CD4-positive, alpha-beta memory T cell (primary cell): ENCODE data around the gene RNF213. TPM values are rescaled to one million over a fixed set of nuclear protein-coding genes. Genes with fewer than 3 reads are reported as not detected.
A peak's percentile ranks its signal among the peaks of the same experiment; 100 is the strongest.

Experiments
- CTCF ChIA-PET: fragments of 350-600 bp; sonication (Branson Sonifier 250); formaldehyde crosslinking; loops from one replicate; lab custom pipeline; 2021; ENCODE audit warnings: inconsistent platforms; ENCODE audit not compliant: partially characterized antibody; lab: Charles Lee
- POLR2A ChIA-PET: fragments of 350-600 bp; sonication (Branson Sonifier 250); formaldehyde crosslinking; loops from one replicate; lab custom pipeline; 2021; ENCODE audit not compliant: partially characterized antibody; lab: Charles Lee
- DNase-seq, 5 donors: peaks; one replicate each; pipeline versions ENCODE4 v3.0.0 to v3.0.0-alpha.2; 2020 to 2022; ENCODE audit warnings: mixed read lengths in 1 of 5
- H3K27ac ChIP-seq: one replicate; pipeline ENCODE4 v1.7.0; 2013; ENCODE audit warnings: low read depth, low read length
- H3K27me3 ChIP-seq: 2 replicates; pipeline ENCODE4 v1.7.0; 2013; ENCODE audit warnings: mild to moderate bottlenecking, low read length, moderate library complexity; ENCODE audit not compliant: insufficient read depth
- H3K36me3 ChIP-seq: 2 replicates; pipeline ENCODE4 v1.7.0; 2013; ENCODE audit warnings: mild to moderate bottlenecking, low read length, moderate library complexity; ENCODE audit not compliant: insufficient read depth
- H3K4me1 ChIP-seq: 2 replicates; pipeline ENCODE4 v1.7.0; 2013; ENCODE audit warnings: mild to moderate bottlenecking, low read length, moderate library complexity; ENCODE audit not compliant: insufficient read depth
- H3K4me3 ChIP-seq, 2 donors: one replicate each; pipeline ENCODE4 v1.7.0; 2013; ENCODE audit warnings: low read length in 2 of 2, mild to moderate bottlenecking in 1 of 2
- H3K9me3 ChIP-seq, 2 donors: one replicate each; pipeline ENCODE4 v1.7.0; 2013; ENCODE audit warnings: low read length in 2 of 2, control low read depth in 1 of 2; ENCODE audit not compliant: control insufficient read depth in 1 of 2
- H3K27ac Mint-ChIP-seq, 7 donors: one replicate each; pipeline ENCODE4 v1.8.0; 2020 to 2021; ENCODE audit warnings: mixed read lengths in 7 of 7, mild to moderate bottlenecking in 6 of 7, inconsistent platforms in 3 of 7, moderate library complexity in 3 of 7
- H3K27me3 Mint-ChIP-seq, 2 donors: one replicate each; pipeline ENCODE4 v1.8.0; 2020 to 2021; ENCODE audit warnings: mixed read lengths in 2 of 2
- H3K36me3 Mint-ChIP-seq, 2 donors: one replicate each; pipeline ENCODE4 v1.8.0; 2020 to 2021; ENCODE audit warnings: mixed read lengths in 2 of 2, inconsistent platforms in 1 of 2, mild to moderate bottlenecking in 1 of 2
- H3K4me1 Mint-ChIP-seq, 4 donors: one replicate each; pipeline ENCODE4 v1.8.0; 2020 to 2021; ENCODE audit warnings: mixed read lengths in 4 of 4, mild to moderate bottlenecking in 1 of 4
- H3K4me3 Mint-ChIP-seq, 8 donors: one replicate each; pipeline ENCODE4 v1.8.0; 2020 to 2021; ENCODE audit warnings: mixed read lengths in 8 of 8, mild to moderate bottlenecking in 7 of 8, moderate library complexity in 6 of 8, inconsistent platforms in 3 of 8
- H3K9me3 Mint-ChIP-seq, 8 donors: one replicate each; pipeline ENCODE4 v1.8.0; 2020 to 2021; ENCODE audit warnings: mixed read lengths in 8 of 8, mild to moderate bottlenecking in 5 of 8, inconsistent platforms in 3 of 8, moderate library complexity in 1 of 8
- intact Hi-C: fragments of 100-400 bp; cut with micrococcal nuclease; formaldehyde crosslinking; loops from one replicate; pipeline ENCODE4 v1.15.1; 2023
- polyA plus RNA-seq, 2 donors: library from polyadenylated mRNA; unstranded; fragments of 300-500 nt; fragmentation: Illumina TruSeq; gene quantifications; one replicate each; pipeline ENCODE4 v1.2.3, GENCODE V29; 2021
- total RNA-seq, 2 experiments: library from RNA; stranded (reverse); gene quantifications; one replicate each; pipeline ENCODE4 v1.2.3, GENCODE V29; 2021

The RNF213 gene
- total and polyA plus RNA-seq, 4 experiments from 2014 or later, result 11.2 to 399 (median 217) TPM

DNA sequence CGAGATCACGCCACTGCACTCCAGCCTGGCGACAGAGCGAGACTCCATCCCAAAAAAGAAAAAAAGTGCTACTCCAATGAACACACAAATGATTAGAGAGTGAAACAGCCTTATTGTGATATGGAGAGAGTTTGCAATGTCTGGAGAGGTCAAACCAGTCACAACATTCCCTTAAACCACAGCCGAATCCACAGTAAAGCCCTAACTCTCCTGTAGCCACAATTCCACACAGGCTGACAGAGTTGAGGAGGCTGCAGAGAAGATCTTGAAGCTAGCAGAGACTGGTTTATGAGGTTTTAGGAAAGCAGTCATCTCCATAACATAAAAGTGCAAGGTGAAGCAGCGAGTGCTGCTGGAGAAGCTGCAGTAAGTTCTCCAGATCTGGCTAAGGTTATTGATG, 6.7 kb downstream of the RNF213 start:
- H3K9me3 Mint-ChIP-seq, result no peaks in the 10 kb centered on the region
- Histone ChIP-seq H3K27me3 (no peaks in the 10 kb centered on the region), H3K27ac (no peak overlapping the region), H3K4me3 (no peak overlapping the region), H3K9me3 (no peaks in the 10 kb centered on the region), H3K36me3 (peaks cover 42% of the 10 kb centered on the region), H3K4me1 (peaks cover 80% of the 10 kb centered on the region)
- CTCF ChIA-PET, result interaction anchor here (1.0 to 5.9 kb wide), 4 partner anchors 13 to 71 kb away, joined by 3 to 28 read pairs (median 14); no protein-coding TSS in a partner anchor
- peaks cover 15 to 25% of the 10 kb centered on the region in 2 donors for H3K36me3 Mint-ChIP-seq
- intact Hi-C loops, result no loop called here
- peaks cover 15 to 48% (median 32%) of the 10 kb centered on the region in 4 donors for H3K4me1 Mint-ChIP-seq
- H3K27me3 Mint-ChIP-seq, result no peaks in the 10 kb centered on the region
- peak overlapping the region in 5 of 8 donors; percentile 12 to 58 (median 35) for H3K4me3 Mint-ChIP-seq
- peak overlapping the region in 5 of 7 donors; percentile 31 to 77 (median 57) for H3K27ac Mint-ChIP-seq
- POLR2A ChIA-PET, result interaction anchor here (1.2 to 7.9 kb wide), 5 partner anchors 9 to 69 kb away, joined by 3 to 71 read pairs (median 9); partner anchors contain the start of genes SGSH and SLC26A11
- no peak for DNase-seq

DNA sequence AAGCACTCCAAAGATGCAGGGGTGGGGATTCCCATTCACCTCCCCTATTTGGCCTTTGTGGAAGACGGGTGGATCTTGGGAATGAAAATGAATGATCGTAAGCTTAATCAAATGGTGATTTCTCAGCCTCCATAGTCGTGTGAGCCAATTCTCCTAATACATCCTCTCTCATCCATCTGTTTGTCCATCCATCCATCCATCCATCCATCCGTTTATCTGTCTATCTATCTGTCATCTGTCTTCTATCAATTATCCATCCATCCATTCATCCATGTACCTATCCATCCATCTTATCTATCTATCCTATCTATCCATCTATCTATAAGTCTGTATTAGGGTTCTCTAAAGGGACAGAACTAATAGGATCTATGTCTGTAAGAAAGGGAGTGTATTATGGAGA, 7.8 kb downstream of the RNF213 start:
- H3K27me3 ChIP-seq, result no peaks in the 10 kb centered on the region
- no peak for DNase-seq
- Mint-ChIP-seq H3K36me3 (peaks cover 15 to 31% of the 10 kb centered on the region in 2 donors), H3K4me3 (no peak overlapping the region), H3K27me3 (no peaks in the 10 kb centered on the region), H3K27ac (no peak overlapping the region), H3K9me3 (no peaks in the 10 kb centered on the region), H3K4me1 (peaks cover 15 to 48% (median 36%) of the 10 kb centered on the region in 4 donors)
- H3K4me1 ChIP-seq, result peaks cover 81% of the 10 kb centered on the region
- no peak overlapping the region for H3K4me3 ChIP-seq
- peak overlapping the region; percentile 1 for H3K27ac ChIP-seq
- no peaks in the 10 kb centered on the region for H3K9me3 ChIP-seq
- peaks cover 52% of the 10 kb centered on the region for H3K36me3 ChIP-seq
- intact Hi-C loops, result no loop called here
- ChIA-PET CTCF (interaction anchor here (0.7 to 1.7 kb wide), 2 partner anchors 16 to 83 kb away, joined by 3 to 5 read pairs; no protein-coding TSS in a partner anchor), POLR2A (interaction anchor here (1.2 kb wide), 1 partner anchor 10 kb away, joined by 3 read pairs; no protein-coding TSS in a partner anchor)

DNA sequence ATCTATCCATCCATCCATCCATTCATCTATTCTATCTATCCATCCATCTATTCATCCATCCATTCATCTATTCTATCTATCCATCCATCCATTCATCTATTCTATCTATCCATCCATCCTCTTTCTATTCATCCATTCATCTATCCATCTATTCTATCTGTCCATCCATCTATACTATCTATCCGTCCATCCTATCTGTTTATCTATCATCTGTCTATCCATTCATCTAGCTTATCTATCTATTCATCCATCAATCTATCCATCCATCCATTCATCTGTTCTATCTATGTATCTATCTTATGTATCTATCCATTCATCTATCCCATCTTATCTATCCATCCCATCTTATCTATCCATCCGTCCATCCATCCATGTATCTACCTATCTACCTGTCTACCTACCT, 8.8 kb downstream of the RNF213 start:
- Mint-ChIP-seq H3K27ac (no peak overlapping the region), H3K4me1 (peaks cover 22 to 46% (median 41%) of the 10 kb centered on the region in 4 donors), H3K36me3 (peaks cover 19 to 32% of the 10 kb centered on the region in 2 donors), H3K27me3 (no peaks in the 10 kb centered on the region), H3K9me3 (no peaks in the 10 kb centered on the region), H3K4me3 (no peak overlapping the region)
- POLR2A ChIA-PET, result interaction anchor here (1.1 to 1.2 kb wide), 2 partner anchors 9 to 18 kb away, joined by 3 read pairs; no protein-coding TSS in a partner anchor
- no peak overlapping the region for H3K4me3 ChIP-seq
- H3K36me3 ChIP-seq, result peaks cover 58% of the 10 kb centered on the region
- CTCF ChIA-PET, result interaction anchor here (1.7 kb wide), 1 partner anchor 15 kb away, joined by 5 read pairs; no protein-coding TSS in a partner anchor
- H3K9me3 ChIP-seq, result no peaks in the 10 kb centered on the region
- peak overlapping the region; percentile 1 for H3K27ac ChIP-seq
- DNase-seq, result no peak
- no peaks in the 10 kb centered on the region for H3K27me3 ChIP-seq
- intact Hi-C loops, result no loop called here
- H3K4me1 ChIP-seq, result peaks cover 89% of the 10 kb centered on the region

DNA sequence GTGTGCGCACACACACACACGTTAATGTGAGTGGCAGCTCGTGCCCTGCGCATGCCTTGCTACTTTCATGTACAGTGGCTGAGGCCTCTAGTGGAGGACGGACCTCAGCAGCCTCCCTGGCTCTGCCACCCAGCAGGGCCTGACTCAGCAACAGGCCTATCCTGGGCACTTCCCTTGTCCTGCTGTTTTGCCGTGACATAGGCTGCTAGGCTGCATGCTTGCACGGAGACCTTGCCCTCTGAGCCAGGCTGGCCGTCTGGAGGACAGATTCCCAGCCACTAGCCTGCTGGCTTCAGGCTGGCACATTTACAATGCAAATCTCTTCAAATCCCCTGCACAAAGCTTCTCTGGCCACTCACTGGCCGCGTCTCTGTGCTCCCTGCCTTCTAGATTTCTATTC, 9.5 kb downstream of the RNF213 start:
- Mint-ChIP-seq H3K9me3 (no peaks in the 10 kb centered on the region), H3K36me3 (peaks cover 19 to 30% of the 10 kb centered on the region in 2 donors), H3K4me3 (peak overlapping the region in 1 of 8 donors; percentile 7), H3K27me3 (no peaks in the 10 kb centered on the region), H3K27ac (peak overlapping the region in 5 of 7 donors; percentile 46 to 93 (median 70)), H3K4me1 (peaks cover 24 to 42% (median 39%) of the 10 kb centered on the region in 4 donors)
- intact Hi-C loops, result no loop called here
- peak overlapping the region; percentile 36 for H3K27ac ChIP-seq
- H3K4me3 ChIP-seq, result no peak overlapping the region
- ChIA-PET CTCF (interaction anchor here (2.0 kb wide), 1 partner anchor 16 kb away, joined by 7 read pairs; no protein-coding TSS in a partner anchor), POLR2A (interaction anchor here (0.9 to 1.2 kb wide), 5 partner anchors 10 to 26 kb away, joined by 3 to 4 read pairs (median 3); partner anchors contain the start of gene RNF213)
- no peaks in the 10 kb centered on the region for H3K27me3 ChIP-seq
- peaks cover 86% of the 10 kb centered on the region for H3K4me1 ChIP-seq
- DNase-seq, result no peak
- H3K9me3 ChIP-seq, result no peaks in the 10 kb centered on the region
- H3K36me3 ChIP-seq, result peaks cover 61% of the 10 kb centered on the region

DNA sequence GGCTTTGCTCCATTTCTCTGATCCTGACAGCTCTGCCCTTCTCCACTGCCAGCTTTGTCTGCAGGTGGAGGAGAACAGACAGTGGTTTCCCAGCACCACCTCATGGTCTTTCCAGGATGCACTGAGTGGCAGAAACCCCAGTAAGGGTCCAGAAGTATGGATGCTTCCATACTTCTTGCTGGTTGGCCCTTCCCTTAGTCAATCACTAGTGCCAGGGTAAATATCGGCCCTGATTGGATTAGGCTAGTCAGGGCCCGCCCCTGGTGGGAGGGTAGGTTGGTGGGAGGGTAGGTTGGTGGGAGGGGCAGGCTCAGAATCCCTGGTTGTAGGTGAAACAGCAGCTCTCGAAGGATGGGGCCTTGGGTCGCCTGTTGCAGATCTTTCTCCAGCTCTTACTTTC, 10.2 kb downstream of the RNF213 start:
- POLR2A ChIA-PET, result interaction anchor here (0.9 to 1.2 kb wide), 5 partner anchors 11 to 26 kb away, joined by 3 to 4 read pairs (median 3); partner anchors contain the start of gene RNF213
- H3K4me1 Mint-ChIP-seq, result peaks cover 27 to 38% (median 36%) of the 10 kb centered on the region in 4 donors
- peak overlapping the region in 3 of 8 donors; percentile 43 to 62 (median 53) for H3K4me3 Mint-ChIP-seq
- no peaks in the 10 kb centered on the region for H3K27me3 ChIP-seq
- H3K9me3 ChIP-seq, result no peaks in the 10 kb centered on the region
- DNase-seq, result peak in 4 of 5 donors; percentile 21 to 36 (median 34)
- no peaks in the 10 kb centered on the region for H3K27me3 Mint-ChIP-seq
- CTCF ChIA-PET, result interaction anchor here (2.0 kb wide), 1 partner anchor 17 kb away, joined by 7 read pairs; no protein-coding TSS in a partner anchor
- peaks cover 15 to 28% of the 10 kb centered on the region in 2 donors for H3K36me3 Mint-ChIP-seq
- no peaks in the 10 kb centered on the region for H3K9me3 Mint-ChIP-seq
- no peak overlapping the region for H3K4me3 ChIP-seq
- peak overlapping the region; percentile 36 for H3K27ac ChIP-seq
- peak overlapping the region in 6 of 7 donors; percentile 85 to 93 (median 89) for H3K27ac Mint-ChIP-seq
- intact Hi-C loops, result no loop called here
- H3K4me1 ChIP-seq, result peaks cover 80% of the 10 kb centered on the region
- peaks cover 64% of the 10 kb centered on the region for H3K36me3 ChIP-seq

DNA sequence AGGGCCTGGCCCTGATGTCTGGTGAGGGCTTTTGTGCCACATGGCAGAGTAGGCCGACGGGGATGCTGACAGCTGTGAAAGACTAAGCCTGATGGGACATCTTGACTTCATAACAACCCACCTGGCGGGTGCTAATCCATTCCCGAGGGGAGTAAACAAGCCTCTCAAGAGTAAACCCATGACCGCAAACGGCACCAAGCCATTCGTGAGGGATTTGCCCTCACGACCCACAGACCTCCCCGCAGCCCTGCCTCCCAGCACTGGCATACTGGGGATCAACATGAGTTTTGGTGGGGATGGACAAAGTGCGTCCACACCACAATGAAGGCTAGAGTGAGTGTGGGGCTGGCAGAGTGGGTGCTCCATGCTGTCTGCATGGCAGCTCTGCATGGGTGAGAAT, 11.7 kb downstream of the RNF213 start:
- ChIA-PET POLR2A (interaction anchor here (2.7 kb wide), 1 partner anchor 9 kb away, joined by 16 read pairs; no protein-coding TSS in a partner anchor), CTCF (no interaction called here)
- Mint-ChIP-seq H3K27ac (peak overlapping the region in 6 of 7 donors; percentile 32 to 92 (median 73)), H3K4me3 (peak overlapping the region in 3 of 8 donors; percentile 54 to 63 (median 56)), H3K27me3 (no peaks in the 10 kb centered on the region), H3K36me3 (peaks cover 12 to 31% of the 10 kb centered on the region in 2 donors), H3K4me1 (peaks cover 35 to 37% (median 36%) of the 10 kb centered on the region in 4 donors), H3K9me3 (no peaks in the 10 kb centered on the region)
- Histone ChIP-seq H3K9me3 (no peaks in the 10 kb centered on the region), H3K4me1 (peaks cover 66% of the 10 kb centered on the region), H3K27me3 (no peaks in the 10 kb centered on the region), H3K36me3 (peaks cover 57% of the 10 kb centered on the region), H3K27ac (no peak overlapping the region), H3K4me3 (no peak overlapping the region)
- intact Hi-C loops, result no loop called here
- DNase-seq, result no peak

DNA sequence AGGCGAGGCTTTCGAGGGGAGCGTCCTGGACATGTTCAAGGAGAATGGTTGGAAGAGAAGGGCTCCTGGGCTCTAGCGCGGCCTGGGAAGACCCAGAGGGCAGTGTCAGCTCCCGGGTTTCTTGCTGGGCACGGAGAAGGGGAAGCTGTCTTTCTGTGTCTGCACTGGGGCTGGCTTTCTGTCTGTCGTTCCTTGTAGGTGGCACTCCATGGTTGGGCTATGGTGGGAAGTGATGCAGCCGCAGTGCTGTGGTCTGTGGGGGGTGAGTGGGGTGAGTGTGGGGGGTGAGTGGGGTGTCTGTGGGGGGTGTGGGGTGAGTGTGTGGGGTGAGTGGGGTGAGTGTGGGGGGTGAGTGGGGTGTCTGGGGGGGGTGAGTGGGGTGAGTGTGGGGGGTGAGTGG, 13.7 kb downstream of the RNF213 start:
- CTCF ChIA-PET, result no interaction called here
- Histone ChIP-seq H3K27ac (peak overlapping the region; percentile 20), H3K36me3 (peaks cover 49% of the 10 kb centered on the region), H3K4me1 (peaks cover 52% of the 10 kb centered on the region), H3K27me3 (no peaks in the 10 kb centered on the region), H3K9me3 (no peaks in the 10 kb centered on the region), H3K4me3 (no peak overlapping the region)
- Mint-ChIP-seq H3K27ac (peak overlapping the region; percentile 54 to 91 (median 87)), H3K36me3 (peaks cover 9 to 41% of the 10 kb centered on the region in 2 donors), H3K4me1 (peaks cover 32 to 46% (median 35%) of the 10 kb centered on the region in 4 donors), H3K4me3 (peak overlapping the region in 6 of 8 donors; percentile 39 to 69 (median 57)), H3K9me3 (no peaks in the 10 kb centered on the region), H3K27me3 (no peaks in the 10 kb centered on the region)
- intact Hi-C loops, result no loop called here
- DNase-seq, result no peak
- POLR2A ChIA-PET, result interaction anchor here (1.1 to 2.7 kb wide), 4 partner anchors 9 to 55 kb away, joined by 3 to 16 read pairs (median 6); no protein-coding TSS in a partner anchor
